Measurements from ENCODE around the gene ASAP2. TPM values are rescaled to one million over a fixed set of nuclear protein-coding genes. Genes with fewer than 3 reads are reported as not detected.

Gene ASAP2
- total RNA-seq, 1 experiment from 2014 or later, result 12.6 TPM

GRCh38 chr2:9328931-9329330 is 122.3 kb downstream of the ASAP2 start:
- no peaks in the 10 kb centered on the region for H3K9me3 Mint-ChIP-seq
- no peak overlapping the region for H2BK15ac ChIP-seq (ENCODE audit: low read depth, low read length)
- H3K56ac ChIP-seq (ENCODE audit: insufficient read length, low read depth, low read length), result no peak overlapping the region
- H3K4ac ChIP-seq (ENCODE audit: low read depth, low read length), result no peak overlapping the region
- 0 out of 2 replicates have a peak, but pooled peaks cover 3% of the 10 kb centered on the region for H3K4me1 ChIP-seq (ENCODE audit: insufficient read depth, low read length)
- TF ChIP-seq CTCF (conservative IDR thresholded peaks at IDR 0.05), result no peak
- H3K14ac ChIP-seq (ENCODE audit: insufficient read depth, low read length), result no peak overlapping the region
- H3K23ac ChIP-seq (ENCODE audit: insufficient read length, low read depth, low read length), result no peak overlapping the region
- no peaks in the 10 kb centered on the region for H3K79me1 ChIP-seq (ENCODE audit: insufficient read depth, low read depth, low read length, poor library complexity, severe bottlenecking)
- H2BK20ac ChIP-seq (ENCODE audit: low read depth, low read length, poor library complexity, severe bottlenecking), result no peak overlapping the region
- no peak overlapping the region for H2AFZ ChIP-seq (ENCODE audit: low read length)
- no peaks in the 10 kb centered on the region for H3K9me3 ChIP-seq (ENCODE audit: control insufficient read depth, low read depth, low read length)
- H3K23me2 ChIP-seq (ENCODE audit: insufficient read length, low read depth, low read length, poor library complexity, severe bottlenecking), result no peaks in the 10 kb centered on the region
- H3K18ac ChIP-seq (ENCODE audit: insufficient read length, low read depth, low read length), result no peak overlapping the region
- no peak overlapping the region for H3K27ac ChIP-seq (ENCODE audit: insufficient read length, low read depth, low read length)
- H3K4me2 ChIP-seq (ENCODE audit: insufficient read depth, insufficient read length, low read length), result no peak overlapping the region
- no peak overlapping the region for H2AK5ac ChIP-seq (ENCODE audit: insufficient read length, low read length)
- H3K4me3 Mint-ChIP-seq, result no peak overlapping the region
- H2BK12ac ChIP-seq (ENCODE audit: insufficient read length, low read depth, low read length), result no peak overlapping the region
- no peak overlapping the region for H4K8ac ChIP-seq (replicated peaks; ENCODE audit: insufficient read length, low read depth, low read length)
- no peak for DNase-seq
- H3K27me3 ChIP-seq (ENCODE audit: insufficient read depth, low read length), result no peaks in the 10 kb centered on the region
- peaks cover 10 to 12% of the 10 kb centered on the region in 2 experiments for H3K4me1 Mint-ChIP-seq
- no peak overlapping the region for H3K9ac ChIP-seq (ENCODE audit: extremely low read depth, insufficient read length, low read length)
- H4K91ac ChIP-seq (ENCODE audit: insufficient read length, low read depth, low read length), result no peak overlapping the region
- no CpG with 5 or more reads among the region's 5 CpGs for WGBS (ENCODE audit: extremely low coverage, insufficient read length, low lambda C conversion rate)
- H3K36me3 Mint-ChIP-seq (ENCODE audit: insufficient read depth in 1 of 3, low read depth in 3 of 3), result peaks cover 0 to 6% (median 2%) of the 10 kb centered on the region in 3 experiments; a peak in 5 of 7 replicates
- H3K27ac Mint-ChIP-seq, result peak overlapping the region in 2 of 3 experiments; percentile 71 to 85; a peak in 4 of 7 replicates
- no peak overlapping the region for H2BK5ac ChIP-seq (ENCODE audit: insufficient read length, low read length)
- H2BK120ac ChIP-seq (ENCODE audit: low read depth, low read length, poor library complexity, severe bottlenecking), result no peak overlapping the region
- H3K27me3 Mint-ChIP-seq (ENCODE audit: low read depth), result no peaks in the 10 kb centered on the region
- no peaks in the 10 kb centered on the region for H3K79me2 ChIP-seq (ENCODE audit: insufficient read depth, low read length)
- H4K5ac ChIP-seq (ENCODE audit: insufficient read length, low read depth, low read length), result no peak overlapping the region
- H3T11ph ChIP-seq (ENCODE audit: low read length), result no peak overlapping the region
- no peaks in the 10 kb centered on the region for H4K20me1 ChIP-seq (ENCODE audit: control insufficient read depth, insufficient read depth, insufficient read length)

Data from H9 (cell line).